Activated naive CD8-positive, alpha-beta T cell treated with anti-CD3 and anti-CD28 coated beads, Interleukin-2, amount 10 ng/mL, durations not matched to agents 7 days and 5 days (primary cell): Measurements from ENCODE around the gene IFIH1. TPM values are rescaled to one million over a fixed set of nuclear protein-coding genes. Genes with fewer than 3 reads are reported as not detected.

Experiments used
- ATAC-seq: fragments of 150-1000 bp; cut with Tn5 transposase; one replicate; pipeline ENCODE4 v1.10.0; 2021; ENCODE audit warnings: low read depth, moderate library complexity
- POLR2A ChIA-PET: fragments of 350-600 bp; sonication (Branson Sonifier 250); formaldehyde crosslinking; loops from one replicate; lab custom pipeline; 2021; ENCODE audit warnings: antibody characterized with exemption; lab: Charles Lee
- DNase-seq: peaks from one replicate; pipeline ENCODE4 v3.0.0; 2021
- H3K27ac Mint-ChIP-seq: one replicate; pipeline ENCODE4 v1.8.0; 2022; ENCODE audit warnings: mild to moderate bottlenecking, mixed read lengths
- H3K27me3 Mint-ChIP-seq: one replicate; pipeline ENCODE4 v1.8.0; 2022; ENCODE audit warnings: mild to moderate bottlenecking, moderate library complexity, mixed read lengths
- H3K36me3 Mint-ChIP-seq: one replicate; pipeline ENCODE4 v1.8.0; 2021; ENCODE audit warnings: mild to moderate bottlenecking, mixed read lengths
- H3K4me1 Mint-ChIP-seq: one replicate; pipeline ENCODE4 v1.8.0; 2021; ENCODE audit warnings: mixed read lengths
- H3K4me3 Mint-ChIP-seq: one replicate; pipeline ENCODE4 v1.8.0; 2022; ENCODE audit warnings: mild to moderate bottlenecking, moderate library complexity, mixed read lengths
- H3K9me3 Mint-ChIP-seq: one replicate; pipeline ENCODE4 v1.8.0; 2021; ENCODE audit warnings: mixed read lengths
- total RNA-seq, 2 experiments: library from RNA; stranded (reverse); gene quantifications; one replicate each; pipeline ENCODE4 v1.2.3, GENCODE V29; 2021

The IFIH1 gene
- total RNA-seq, 2 experiments from 2014 or later, result 45.9 to 50.4 TPM

DNA sequence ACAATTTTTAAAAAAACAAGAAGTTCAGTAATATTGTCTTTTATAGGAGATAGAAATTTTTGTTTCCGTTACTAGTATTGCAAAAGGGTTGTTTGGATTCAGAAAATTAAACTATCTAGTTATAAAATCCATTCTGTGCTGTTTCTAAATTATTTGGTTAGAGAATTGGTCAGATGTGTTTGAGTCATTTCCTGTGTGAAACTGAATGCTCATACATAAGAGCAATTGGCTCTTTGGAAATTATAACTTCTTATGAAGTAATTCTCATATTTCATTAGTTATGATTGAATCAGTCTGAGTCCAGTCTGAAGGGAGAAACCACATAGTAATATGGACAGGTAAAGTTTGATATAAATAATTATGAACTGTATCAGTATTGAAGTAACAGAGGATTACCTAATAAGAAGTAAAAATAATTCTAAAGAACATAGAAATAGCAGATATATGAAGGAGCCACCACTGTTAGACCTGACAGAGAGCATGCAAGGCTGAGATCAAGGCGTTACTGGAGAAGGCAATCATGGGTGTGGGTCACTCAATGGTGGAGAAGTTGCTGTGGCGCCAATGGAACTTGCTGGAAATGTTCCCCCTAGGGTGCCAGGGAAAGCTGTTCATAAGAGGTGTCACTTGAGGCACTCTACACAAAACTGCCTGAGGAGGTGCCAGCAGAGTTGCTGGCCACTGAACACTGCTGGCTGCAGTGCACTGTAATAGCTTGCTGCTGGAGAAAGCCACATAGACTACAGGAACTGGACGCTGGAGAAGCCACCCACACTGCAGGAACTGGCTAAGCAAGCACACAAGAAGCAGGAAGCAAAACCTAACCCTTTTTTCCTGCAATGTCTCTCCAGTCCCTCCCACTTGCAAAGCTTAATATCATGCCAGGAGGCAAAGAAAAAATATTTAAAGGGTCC is 57.2 kb downstream of the IFIH1 start:
- peak overlapping the region; percentile 67 for H3K27ac Mint-ChIP-seq
- ATAC-seq, result peak; percentile 73

DNA sequence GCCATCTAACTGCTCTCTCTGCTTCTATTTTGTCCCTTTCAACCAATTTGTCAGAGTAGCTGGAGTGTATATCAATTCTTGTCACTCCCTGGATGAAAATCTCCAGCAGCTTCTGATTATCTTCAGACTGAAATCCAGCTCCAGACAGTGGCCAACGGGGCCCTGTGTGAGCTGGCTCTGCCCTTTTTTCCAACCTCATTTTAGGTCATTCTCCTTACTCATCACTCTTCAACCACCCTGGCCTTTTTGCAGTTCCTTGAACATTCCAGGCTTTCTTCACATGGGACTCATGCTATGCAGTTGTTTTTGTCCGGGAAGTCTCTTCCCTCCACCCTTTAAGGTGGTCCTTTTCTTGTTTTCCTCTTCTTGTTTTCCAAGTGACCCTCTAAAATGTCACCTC is 59.8 kb downstream of the IFIH1 start:
- H3K4me1 Mint-ChIP-seq, result peaks cover 12% of the 10 kb centered on the region
- H3K4me3 Mint-ChIP-seq, result no peak overlapping the region
- H3K27me3 Mint-ChIP-seq, result peaks cover 13% of the 10 kb centered on the region
- H3K36me3 Mint-ChIP-seq, result peaks cover 3% of the 10 kb centered on the region
- no peak for DNase-seq
- no peaks in the 10 kb centered on the region for H3K9me3 Mint-ChIP-seq
- POLR2A ChIA-PET, result no interaction called here
- no peak overlapping the region for H3K27ac Mint-ChIP-seq
- no peak for ATAC-seq

More for the DNA sequence above, 57.2 kb downstream of the IFIH1 start:
- H3K36me3 Mint-ChIP-seq, result peaks cover 18% of the 10 kb centered on the region
- POLR2A ChIA-PET, result no interaction called here
- peaks cover 11% of the 10 kb centered on the region for H3K27me3 Mint-ChIP-seq
- no peaks in the 10 kb centered on the region for H3K9me3 Mint-ChIP-seq
- peak; percentile 37 for DNase-seq
- H3K4me1 Mint-ChIP-seq, result peaks cover 12% of the 10 kb centered on the region
- peak overlapping the region; percentile 45 for H3K4me3 Mint-ChIP-seq

DNA sequence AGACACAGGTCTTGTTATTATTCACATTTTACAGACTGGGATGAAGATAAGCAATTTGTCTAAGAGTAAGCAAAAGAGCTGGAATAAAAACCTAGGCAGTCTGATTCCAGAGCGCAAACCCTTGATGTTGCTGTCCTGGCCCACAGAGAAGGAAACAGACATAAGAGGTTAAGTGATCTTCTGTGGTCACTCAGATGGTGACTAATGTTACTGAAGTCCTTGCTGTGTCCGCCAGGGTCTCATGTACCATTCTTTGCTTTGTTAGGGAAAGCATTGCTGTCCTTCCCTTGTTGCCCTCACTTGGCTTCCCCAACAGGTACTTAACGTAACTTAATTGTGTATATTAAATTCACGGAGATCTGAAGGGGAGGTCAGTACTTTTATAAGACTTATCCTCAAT is 60.3 kb downstream of the IFIH1 start:
- Mint-ChIP-seq H3K4me3 (no peak overlapping the region), H3K27me3 (peaks cover 13% of the 10 kb centered on the region), H3K36me3 (no peaks in the 10 kb centered on the region), H3K9me3 (no peaks in the 10 kb centered on the region), H3K27ac (no peak overlapping the region), H3K4me1 (peaks cover 12% of the 10 kb centered on the region)
- DNase-seq, result no peak
- ATAC-seq, result no peak
- POLR2A ChIA-PET, result no interaction called here

GRCh38 chr2:162257425-162257824 is 61.1 kb downstream of the IFIH1 start:
- ATAC-seq, result no peak
- POLR2A ChIA-PET, result no interaction called here
- H3K9me3 Mint-ChIP-seq, result no peaks in the 10 kb centered on the region
- H3K27me3 Mint-ChIP-seq, result peaks cover 13% of the 10 kb centered on the region
- no peak overlapping the region for H3K27ac Mint-ChIP-seq
- no peak for DNase-seq
- H3K4me3 Mint-ChIP-seq, result no peak overlapping the region
- peaks cover 12% of the 10 kb centered on the region for H3K4me1 Mint-ChIP-seq
- H3K36me3 Mint-ChIP-seq, result no peaks in the 10 kb centered on the region

DNA sequence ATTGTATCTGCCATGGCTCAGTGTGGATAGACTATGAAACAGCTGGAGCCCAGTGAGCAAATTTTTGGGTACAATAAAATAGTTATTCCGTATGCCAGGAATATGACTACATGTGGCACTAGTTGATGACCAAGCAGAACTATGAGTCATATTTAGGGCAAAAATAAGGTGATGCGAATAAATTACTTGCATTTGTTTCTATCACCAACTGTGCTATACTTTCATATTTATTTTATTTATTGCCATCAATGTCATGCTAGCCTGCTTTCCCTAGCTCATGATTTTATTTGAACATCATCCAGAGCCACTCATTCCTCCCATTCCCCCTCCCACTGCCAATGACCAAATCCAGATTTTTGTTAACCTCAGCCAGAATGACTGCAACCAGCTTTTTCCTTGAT is 61.9 kb downstream of the IFIH1 start:
- Mint-ChIP-seq H3K4me3 (no peak overlapping the region), H3K4me1 (peaks cover 7% of the 10 kb centered on the region), H3K27ac (no peak overlapping the region), H3K27me3 (peaks cover 13% of the 10 kb centered on the region), H3K9me3 (no peaks in the 10 kb centered on the region), H3K36me3 (no peaks in the 10 kb centered on the region)
- POLR2A ChIA-PET, result no interaction called here
- DNase-seq (no peak), ATAC-seq (no peak)

DNA sequence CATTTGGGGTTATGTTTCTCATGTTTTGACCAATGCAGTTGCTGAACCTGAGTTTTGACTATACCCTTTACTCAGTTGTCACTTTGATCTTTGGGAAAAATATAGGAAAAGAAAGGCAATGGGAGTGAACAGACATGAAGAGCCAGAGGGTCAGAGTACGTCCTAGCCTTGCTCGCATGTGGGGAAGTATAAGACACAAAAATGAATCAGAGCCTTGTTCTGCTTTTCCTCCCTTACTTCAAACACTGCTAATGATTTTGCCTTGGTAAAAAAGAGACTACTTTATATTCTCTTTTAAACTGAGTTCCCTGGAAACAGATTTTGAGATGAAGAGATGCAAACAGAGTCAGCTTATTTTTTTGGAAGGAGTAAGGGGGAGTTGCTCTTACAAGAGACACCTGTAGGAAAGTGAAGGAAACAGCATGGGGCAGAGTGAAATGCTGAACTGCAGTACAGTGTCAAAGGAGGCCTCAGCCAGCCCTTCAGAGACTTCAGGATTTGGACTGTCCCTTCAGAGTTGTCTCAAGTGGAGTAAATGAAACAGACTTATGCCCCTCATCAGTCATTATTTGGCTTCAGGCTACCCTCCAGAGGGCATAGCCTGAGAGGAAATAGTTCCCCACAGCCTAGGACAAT is 64.1 kb downstream of the IFIH1 start:
- POLR2A ChIA-PET, result no interaction called here
- Mint-ChIP-seq H3K4me3 (no peak overlapping the region), H3K27ac (no peak overlapping the region), H3K36me3 (no peaks in the 10 kb centered on the region), H3K27me3 (peaks cover 13% of the 10 kb centered on the region), H3K4me1 (no peaks in the 10 kb centered on the region), H3K9me3 (no peaks in the 10 kb centered on the region)
- DNase-seq (no peak), ATAC-seq (no peak)

- DNase-seq (no peak), ATAC-seq (no peak)
- Mint-ChIP-seq H3K27me3 (peaks cover 16% of the 10 kb centered on the region), H3K36me3 (no peaks in the 10 kb centered on the region), H3K4me1 (no peaks in the 10 kb centered on the region), H3K27ac (no peak overlapping the region), H3K9me3 (no peaks in the 10 kb centered on the region), H3K4me3 (no peak overlapping the region)
- POLR2A ChIA-PET, result no interaction called here
Observed at GRCh38 chr2:162253435-162253834, 65.0 kb downstream of the IFIH1 start.

DNA sequence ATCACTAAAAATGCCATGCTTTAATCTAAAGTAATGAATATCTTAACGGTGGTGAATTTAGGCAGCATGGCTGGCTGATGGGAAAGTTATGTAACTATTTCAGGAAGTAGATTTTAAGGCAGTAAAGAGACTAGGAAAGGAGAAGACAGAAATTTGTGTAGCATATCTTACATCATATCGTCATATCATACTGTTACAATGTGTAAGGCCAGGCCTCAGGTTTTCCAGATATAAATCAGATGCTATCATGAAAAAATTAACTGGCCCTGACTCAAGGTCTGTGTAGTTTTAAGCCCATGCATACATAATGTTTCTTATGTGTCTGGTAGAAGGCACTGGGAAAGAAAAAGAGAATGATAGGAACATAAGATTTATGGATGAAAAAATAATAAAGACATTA is 66.3 kb downstream of the IFIH1 start:
- POLR2A ChIA-PET, result no interaction called here

GRCh38 chr2:162245781-162246180 is 72.7 kb downstream of the IFIH1 start:
- no peaks in the 10 kb centered on the region for H3K9me3 Mint-ChIP-seq
- H3K4me1 Mint-ChIP-seq, result no peaks in the 10 kb centered on the region
- ATAC-seq, result no peak
- H3K27me3 Mint-ChIP-seq, result peaks cover 48% of the 10 kb centered on the region
- H3K4me3 Mint-ChIP-seq, result no peak overlapping the region
- no peak for DNase-seq
- POLR2A ChIA-PET, result no interaction called here
- H3K36me3 Mint-ChIP-seq, result no peaks in the 10 kb centered on the region
- no peak overlapping the region for H3K27ac Mint-ChIP-seq

More for the DNA sequence above, 66.3 kb downstream of the IFIH1 start:
- no peak for ATAC-seq
- Mint-ChIP-seq H3K4me3 (no peak overlapping the region), H3K9me3 (no peaks in the 10 kb centered on the region), H3K36me3 (no peaks in the 10 kb centered on the region), H3K27me3 (peaks cover 12% of the 10 kb centered on the region), H3K27ac (no peak overlapping the region), H3K4me1 (no peaks in the 10 kb centered on the region)
- no peak for DNase-seq

DNA sequence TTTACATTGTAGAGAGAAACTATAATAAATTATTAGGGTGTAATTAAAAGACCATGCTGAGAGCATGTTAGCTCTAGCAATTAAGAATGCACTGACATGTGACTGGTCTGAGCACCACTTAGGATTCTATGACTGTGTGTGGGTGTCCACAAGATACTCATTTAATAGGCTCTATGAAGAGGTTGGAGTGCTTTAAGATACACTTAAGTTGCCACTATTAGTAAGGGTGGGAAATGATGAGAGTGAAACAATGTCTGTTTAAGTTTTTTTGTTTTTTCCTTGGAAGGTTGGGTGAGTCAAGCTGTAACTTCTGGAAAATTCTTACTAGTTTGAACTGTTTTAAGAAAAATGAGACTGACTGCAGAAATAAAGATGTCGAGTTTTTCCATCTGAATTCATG is 73.4 kb downstream of the IFIH1 start:
- Mint-ChIP-seq H3K27me3 (peaks cover 53% of the 10 kb centered on the region), H3K4me3 (no peak overlapping the region), H3K9me3 (no peaks in the 10 kb centered on the region), H3K36me3 (no peaks in the 10 kb centered on the region), H3K27ac (no peak overlapping the region), H3K4me1 (no peaks in the 10 kb centered on the region)
- DNase-seq (no peak), ATAC-seq (no peak)
- POLR2A ChIA-PET, result no interaction called here

- H3K9me3 Mint-ChIP-seq, result no peaks in the 10 kb centered on the region
- H3K36me3 Mint-ChIP-seq, result no peaks in the 10 kb centered on the region
- no peaks in the 10 kb centered on the region for H3K4me1 Mint-ChIP-seq
- no peak overlapping the region for H3K4me3 Mint-ChIP-seq
- POLR2A ChIA-PET, result no interaction called here
- no peak overlapping the region for H3K27ac Mint-ChIP-seq
- ATAC-seq (no peak), DNase-seq (no peak)
- H3K27me3 Mint-ChIP-seq, result peaks cover 57% of the 10 kb centered on the region
Observed at GRCh38 chr2:162244541-162245031, 73.9 kb downstream of the IFIH1 start.

DNA sequence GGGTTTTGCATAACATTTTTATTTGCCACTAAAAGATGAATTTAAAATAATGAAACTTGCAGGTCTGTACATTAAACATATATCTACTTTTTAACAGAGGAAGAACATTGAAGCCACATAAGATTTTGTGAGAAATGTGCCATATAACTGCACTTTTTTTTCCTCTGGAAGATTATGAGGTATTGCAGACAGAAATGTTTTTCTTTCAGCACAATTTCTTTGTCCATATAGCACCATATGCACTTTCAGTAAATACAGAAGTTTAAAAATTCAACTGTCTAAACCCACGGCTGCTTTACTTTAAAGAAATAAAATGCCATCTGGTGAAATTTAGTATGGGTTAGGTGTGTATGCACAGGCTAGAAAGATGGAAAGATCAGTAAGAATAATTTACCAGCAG is 74.8 kb downstream of the IFIH1 start:
- no peak for ATAC-seq

DNA sequence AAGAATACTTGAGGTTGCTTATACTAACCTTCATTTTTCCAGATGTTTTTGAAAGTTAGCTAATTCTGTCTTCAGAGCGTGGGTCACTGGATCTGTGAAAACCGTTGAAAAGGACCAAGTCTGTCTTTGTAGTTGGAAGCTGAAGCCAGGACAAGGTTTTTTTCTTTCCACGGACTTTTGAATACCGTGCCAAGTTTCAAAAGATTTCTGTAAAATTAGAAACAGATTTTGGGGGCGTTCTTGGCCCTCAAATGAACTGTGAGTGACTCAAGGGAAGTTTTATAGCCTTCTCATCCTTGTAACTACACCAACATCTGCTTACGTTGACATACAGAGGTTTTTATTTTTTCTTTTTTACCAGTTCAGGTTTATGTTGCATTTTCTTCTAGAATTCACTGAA is 75.2 kb downstream of the IFIH1 start, which contains the start of gene FAP:
Gene FAP, minus strand, starts transcription at position 152 of the 400 bp plus-strand sequence. Its CDS starts 118 bp downstream, at position 34.
- peaks cover 62% of the 10 kb centered on the region for H3K27me3 Mint-ChIP-seq

More for the DNA sequence above, 74.8 kb downstream of the IFIH1 start:
- H3K27me3 Mint-ChIP-seq, result peaks cover 64% of the 10 kb centered on the region
- H3K36me3 Mint-ChIP-seq, result no peaks in the 10 kb centered on the region
- H3K9me3 Mint-ChIP-seq, result no peaks in the 10 kb centered on the region
- no peak for DNase-seq
- no peaks in the 10 kb centered on the region for H3K4me1 Mint-ChIP-seq
- POLR2A ChIA-PET, result no interaction called here
- no peak overlapping the region for H3K27ac Mint-ChIP-seq
- no peak overlapping the region for H3K4me3 Mint-ChIP-seq

More for the DNA sequence above, 75.2 kb downstream of the IFIH1 start, which contains the start of gene FAP:
- H3K27ac Mint-ChIP-seq, result no peak within 1 kb of the TSS
- H3K4me1 Mint-ChIP-seq, result no peaks in the 10 kb centered on the region
- ATAC-seq (no peak), DNase-seq (no peak)
- H3K4me3 Mint-ChIP-seq, result no peak within 1 kb of the TSS
- no peaks in the 10 kb centered on the region for H3K9me3 Mint-ChIP-seq
- H3K36me3 Mint-ChIP-seq, result no peaks in the 10 kb centered on the region
- POLR2A ChIA-PET, result no interaction called here
